ENCODE results near the gene DCLK1. TPM values are rescaled to one million over a fixed set of nuclear protein-coding genes. Genes with fewer than 3 reads are reported as not detected.

The DCLK1 gene
- total RNA-seq, 4 donors from 2014 or later: 3.8 to 10.0 (median 8.2) TPM

DNA sequence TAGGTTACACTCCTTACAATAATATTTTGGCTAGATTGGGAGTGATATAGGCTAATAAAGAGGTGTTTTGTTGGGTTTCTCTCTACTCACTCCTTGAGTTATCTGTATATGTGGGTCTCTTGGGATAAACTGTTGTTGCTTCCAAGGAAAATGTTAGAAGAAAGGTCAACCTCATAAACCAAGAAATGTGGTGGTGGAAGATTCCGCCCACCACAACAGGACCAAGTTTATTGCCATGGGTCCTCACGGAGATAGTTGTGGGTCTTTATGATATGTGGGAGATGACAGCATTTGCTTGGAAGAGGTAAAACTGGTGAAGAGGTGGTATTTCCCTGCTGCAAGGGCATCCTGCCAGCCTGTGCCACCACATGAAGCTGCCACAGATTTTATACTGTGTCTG lies 259.6 kb downstream of the DCLK1 start:
- Histone ChIP-seq H3K36me3 (no peaks in the 10 kb centered on the region), H3K9me3 (no peaks in the 10 kb centered on the region), H3K4me3 (no peak overlapping the region), H3K27me3 (no peaks in the 10 kb centered on the region), H3K4me1 (peaks cover 8 to 10% of the 10 kb centered on the region in 2 donors), H3K27ac (no peak overlapping the region)
- no peak for ATAC-seq
- TF ChIP-seq POLR2A (IDR thresholded peaks at IDR 0.05): no peak
- TF ChIP-seq, protein P1, sequence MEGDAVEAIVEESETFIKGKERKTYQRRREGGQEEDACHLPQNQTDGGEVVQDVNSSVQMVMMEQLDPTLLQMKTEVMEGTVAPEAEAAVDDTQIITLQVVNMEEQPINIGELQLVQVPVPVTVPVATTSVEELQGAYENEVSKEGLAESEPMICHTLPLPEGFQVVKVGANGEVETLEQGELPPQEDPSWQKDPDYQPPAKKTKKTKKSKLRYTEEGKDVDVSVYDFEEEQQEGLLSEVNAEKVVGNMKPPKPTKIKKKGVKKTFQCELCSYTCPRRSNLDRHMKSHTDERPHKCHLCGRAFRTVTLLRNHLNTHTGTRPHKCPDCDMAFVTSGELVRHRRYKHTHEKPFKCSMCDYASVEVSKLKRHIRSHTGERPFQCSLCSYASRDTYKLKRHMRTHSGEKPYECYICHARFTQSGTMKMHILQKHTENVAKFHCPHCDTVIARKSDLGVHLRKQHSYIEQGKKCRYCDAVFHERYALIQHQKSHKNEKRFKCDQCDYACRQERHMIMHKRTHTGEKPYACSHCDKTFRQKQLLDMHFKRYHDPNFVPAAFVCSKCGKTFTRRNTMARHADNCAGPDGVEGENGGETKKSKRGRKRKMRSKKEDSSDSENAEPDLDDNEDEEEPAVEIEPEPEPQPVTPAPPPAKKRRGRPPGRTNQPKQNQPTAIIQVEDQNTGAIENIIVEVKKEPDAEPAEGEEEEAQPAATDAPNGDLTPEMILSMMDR (IDR thresholded peaks at IDR 0.05 in 4 of 5, conservative IDR thresholded peaks at IDR 0.05 in 1 of 5): no peak
- in situ Hi-C loops (cut with MboI; ENCODE audit: low sequenced_read_pairs in 4 of 4) (no loop called here), intact Hi-C loops (cut with DNase I; ENCODE audit: low total_unique reads) (no loop called here)
- no peak for DNase-seq

DNA sequence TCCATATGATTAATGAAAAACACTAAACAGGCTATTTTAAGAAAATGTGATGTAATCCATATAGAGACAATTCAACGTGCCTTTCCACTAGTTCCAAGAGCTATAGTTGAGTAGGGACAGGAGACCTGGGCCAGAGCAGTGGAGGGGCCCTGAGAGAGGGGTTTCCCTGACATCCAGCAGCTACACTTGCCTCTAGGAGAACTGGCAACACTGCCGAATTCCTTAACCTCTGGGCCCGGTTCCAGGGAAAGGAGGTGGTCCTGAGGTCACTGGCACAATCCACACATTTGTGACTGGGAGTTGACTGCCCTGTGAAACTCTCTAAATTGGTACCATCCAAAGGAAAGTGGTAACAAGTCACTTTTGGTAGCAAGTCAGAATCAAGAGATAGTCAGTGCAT lies 264.4 kb downstream of the DCLK1 start:
- no peak for ATAC-seq
- in situ Hi-C loops (cut with MboI; ENCODE audit: low sequenced_read_pairs in 4 of 4): no loop called here
- TF ChIP-seq POLR2A (IDR thresholded peaks at IDR 0.05): no peak
- TF ChIP-seq, protein P1 (IDR thresholded peaks at IDR 0.05 in 4 of 5, conservative IDR thresholded peaks at IDR 0.05 in 1 of 5): no peak

DNA sequence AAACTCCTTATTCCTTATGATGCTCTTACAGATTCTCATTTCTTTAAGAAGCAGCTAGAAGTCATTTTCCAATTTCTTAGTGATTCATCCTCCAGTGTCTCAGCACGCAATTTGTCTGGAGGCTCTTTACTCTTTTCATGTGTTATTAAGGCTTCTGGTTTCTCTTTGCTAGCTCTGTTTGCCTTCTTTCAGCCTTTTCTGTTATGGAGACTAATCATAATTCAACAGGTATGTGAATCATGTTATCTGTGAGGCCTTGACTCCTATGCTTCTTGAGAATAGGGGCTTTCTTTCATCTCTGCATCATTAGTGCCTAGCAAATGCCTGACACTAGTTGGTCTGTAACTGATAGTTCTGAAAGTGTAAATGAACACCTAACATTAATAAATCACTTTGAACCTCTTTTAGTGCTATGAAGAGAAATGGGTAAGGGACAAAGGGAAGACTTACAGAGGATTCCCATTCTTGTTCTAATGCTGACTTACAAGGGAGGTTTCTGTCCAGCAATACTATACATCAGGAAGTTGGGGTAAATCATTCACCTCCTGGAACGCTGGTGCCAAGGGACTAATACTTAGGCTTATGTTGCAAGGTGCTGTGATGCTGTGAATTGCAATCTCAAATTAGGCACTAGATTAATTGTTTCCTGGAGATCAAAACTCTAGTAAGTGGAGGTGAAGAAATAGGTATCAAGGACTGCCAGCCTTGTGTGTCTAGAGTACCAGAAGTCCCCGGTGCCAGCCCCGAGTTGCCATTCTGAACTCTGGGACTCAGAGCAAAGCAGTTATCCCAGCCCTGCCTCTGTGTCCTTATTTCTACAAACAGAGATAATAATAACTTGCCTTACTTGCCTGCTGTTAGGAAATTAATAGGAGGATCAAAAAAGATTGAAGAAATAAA lies 265.6 kb downstream of the DCLK1 start:
- H3K27me3 ChIP-seq: no peaks in the 10 kb centered on the region
- intact Hi-C loops (cut with DNase I; ENCODE audit: low total_unique reads) (no loop called here), in situ Hi-C loops (cut with MboI; ENCODE audit: low sequenced_read_pairs in 4 of 4) (no loop called here)
- DNase-seq (no peak), ATAC-seq (no peak)
- no peaks in the 10 kb centered on the region for H3K36me3 ChIP-seq
- H3K4me3 ChIP-seq: no peak overlapping the region
- H3K27ac ChIP-seq: no peak overlapping the region
- no peaks in the 10 kb centered on the region for H3K9me3 ChIP-seq
- TF ChIP-seq, protein P1 (IDR thresholded peaks at IDR 0.05 in 4 of 5, conservative IDR thresholded peaks at IDR 0.05 in 1 of 5): no peak
- TF ChIP-seq POLR2A (IDR thresholded peaks at IDR 0.05): no peak
- no peaks in the 10 kb centered on the region for H3K4me1 ChIP-seq

More for the DNA sequence above, 264.4 kb downstream of the DCLK1 start:
- no peak for DNase-seq
- Histone ChIP-seq H3K27ac (no peak overlapping the region), H3K9me3 (no peaks in the 10 kb centered on the region), H3K36me3 (no peaks in the 10 kb centered on the region), H3K4me1 (no peaks in the 10 kb centered on the region), H3K4me3 (no peak overlapping the region), H3K27me3 (no peaks in the 10 kb centered on the region)
- intact Hi-C loops (cut with DNase I; ENCODE audit: low total_unique reads): no loop called here

DNA sequence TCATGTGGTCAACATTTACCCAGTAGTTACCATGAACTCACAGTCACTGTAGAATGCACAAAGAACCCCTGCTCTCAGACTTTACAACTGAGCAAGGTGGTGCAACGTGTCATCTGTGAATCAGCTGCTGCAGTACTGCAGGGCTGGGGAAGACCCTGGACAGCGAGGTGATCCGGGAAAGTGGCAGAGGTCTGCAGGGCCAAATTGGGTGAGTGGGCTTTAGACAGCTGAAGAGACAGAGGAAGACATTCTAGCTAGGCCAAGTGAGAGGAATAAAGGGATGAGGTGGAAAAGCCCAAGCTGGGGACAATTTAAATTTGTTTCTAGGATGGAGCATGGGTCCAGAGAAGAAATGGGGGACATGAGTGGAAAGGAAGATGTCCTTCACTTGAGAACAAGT lies 270.5 kb downstream of the DCLK1 start:
- ATAC-seq (no peak), DNase-seq (no peak)
- Histone ChIP-seq H3K9me3 (no peaks in the 10 kb centered on the region), H3K4me3 (no peak overlapping the region), H3K36me3 (no peaks in the 10 kb centered on the region), H3K27me3 (no peaks in the 10 kb centered on the region), H3K4me1 (peaks cover 13 to 19% of the 10 kb centered on the region in 2 donors), H3K27ac (no peak overlapping the region)
- in situ Hi-C loops (cut with MboI; ENCODE audit: low sequenced_read_pairs in 4 of 4) (no loop called here), intact Hi-C loops (cut with DNase I; ENCODE audit: low total_unique reads) (no loop called here)
- no peak for TF ChIP-seq POLR2A (IDR thresholded peaks at IDR 0.05)
- TF ChIP-seq, protein P1 (IDR thresholded peaks at IDR 0.05 in 4 of 5, conservative IDR thresholded peaks at IDR 0.05 in 1 of 5): no peak

Measured in gastrocnemius medialis (tissue), 4 donors.